PC-9 (cell line): Measurements from ENCODE around the gene SERPINF2.

Experiments
- EZH2 ChIP-seq: fragments of 200-600 bp; sonication (generic); IDR thresholded peaks from 2 replicates; pipeline ENCODE4 v1.8.0; 2017; ENCODE audit warnings: antibody characterized with exemption, low read depth
- TF ChIP-seq, protein P1 (sequence below): fragments of 200-600 bp; sonication (generic); conservative IDR thresholded peaks from 2 replicates; pipeline ENCODE4 v1.6.1; 2017; ENCODE audit warnings: mixed run types, antibody characterized with exemption, mild to moderate bottlenecking, moderate library complexity

DNA sequence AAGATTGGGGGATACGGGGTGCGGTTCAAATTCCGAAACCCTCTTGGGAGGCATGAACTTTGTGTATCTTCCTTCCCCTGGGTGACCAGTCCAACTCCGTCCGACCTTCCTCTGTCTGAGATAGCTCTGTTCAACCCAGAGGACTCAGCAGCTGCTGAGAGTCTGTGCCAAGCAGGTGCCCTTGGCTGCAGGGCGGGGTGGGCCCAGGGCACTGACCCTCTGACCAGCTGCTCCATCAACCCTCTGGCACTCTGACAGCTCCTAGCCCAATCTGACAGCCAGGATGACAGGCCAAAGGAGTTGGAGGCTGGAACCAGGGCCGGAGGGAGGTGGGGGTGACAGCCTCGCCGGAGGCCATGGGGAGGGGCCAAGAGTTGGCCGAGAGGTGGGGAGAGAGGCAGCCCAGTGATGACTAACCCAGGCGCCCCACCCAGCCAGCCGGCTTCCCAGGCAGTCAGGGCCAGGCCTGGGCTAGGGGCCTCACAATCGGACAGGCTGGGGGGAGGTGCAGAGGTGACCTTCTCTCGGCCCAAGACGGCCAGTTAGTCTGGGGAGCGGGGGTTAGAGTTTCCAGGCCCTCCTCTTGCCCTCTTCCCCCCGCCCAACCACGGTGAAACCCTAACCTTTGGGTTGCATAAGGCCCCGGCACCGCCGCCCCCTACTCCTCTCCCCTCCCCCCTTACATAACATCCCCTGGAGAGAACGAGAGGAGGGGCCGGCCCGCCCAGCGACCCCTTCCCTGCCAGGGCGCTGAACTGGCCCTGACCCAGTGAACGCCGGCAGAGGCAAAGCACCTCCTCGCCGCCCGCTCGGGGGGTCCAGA is 27.5 kb upstream of the SERPINF2 start:
- TF ChIP-seq, protein P1, sequence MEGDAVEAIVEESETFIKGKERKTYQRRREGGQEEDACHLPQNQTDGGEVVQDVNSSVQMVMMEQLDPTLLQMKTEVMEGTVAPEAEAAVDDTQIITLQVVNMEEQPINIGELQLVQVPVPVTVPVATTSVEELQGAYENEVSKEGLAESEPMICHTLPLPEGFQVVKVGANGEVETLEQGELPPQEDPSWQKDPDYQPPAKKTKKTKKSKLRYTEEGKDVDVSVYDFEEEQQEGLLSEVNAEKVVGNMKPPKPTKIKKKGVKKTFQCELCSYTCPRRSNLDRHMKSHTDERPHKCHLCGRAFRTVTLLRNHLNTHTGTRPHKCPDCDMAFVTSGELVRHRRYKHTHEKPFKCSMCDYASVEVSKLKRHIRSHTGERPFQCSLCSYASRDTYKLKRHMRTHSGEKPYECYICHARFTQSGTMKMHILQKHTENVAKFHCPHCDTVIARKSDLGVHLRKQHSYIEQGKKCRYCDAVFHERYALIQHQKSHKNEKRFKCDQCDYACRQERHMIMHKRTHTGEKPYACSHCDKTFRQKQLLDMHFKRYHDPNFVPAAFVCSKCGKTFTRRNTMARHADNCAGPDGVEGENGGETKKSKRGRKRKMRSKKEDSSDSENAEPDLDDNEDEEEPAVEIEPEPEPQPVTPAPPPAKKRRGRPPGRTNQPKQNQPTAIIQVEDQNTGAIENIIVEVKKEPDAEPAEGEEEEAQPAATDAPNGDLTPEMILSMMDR, result no peak
- TF ChIP-seq EZH2, result no peak
